Calu3 (cell line): ENCODE measurements around the gene CD320. TPM values are rescaled to one million over a fixed set of nuclear protein-coding genes. Genes with fewer than 3 reads are reported as not detected.

Experiments used
- BruUV-seq: library from RNA; stranded (reverse); fragments of 400-500 nt; replicated peaks from 2 replicates; lab custom pipeline; 2021; lab: Mats Ljungman, UMichigan
- CTCF ChIA-PET: fragments of 300-600 bp; sonication (Branson Sonifier 250); formaldehyde crosslinking; loops from one replicate; lab custom pipeline; 2022; ENCODE audit warnings: antibody characterized with exemption; lab: Charles Lee
- DNase-seq: peaks from one replicate; pipeline ENCODE4 v3.0.0; 2022
- H3K27ac Mint-ChIP-seq: one replicate; pipeline ENCODE4 v1.8.0; 2022; ENCODE audit warnings: mixed read lengths; ENCODE audit not compliant: unreplicated experiment
- H3K27me3 Mint-ChIP-seq: one replicate; pipeline ENCODE4 v1.8.0; 2022; ENCODE audit warnings: mixed read lengths; ENCODE audit not compliant: unreplicated experiment
- H3K36me3 Mint-ChIP-seq: one replicate; pipeline ENCODE4 v1.8.0; 2022; ENCODE audit warnings: mild to moderate bottlenecking, moderate library complexity, mixed read lengths; ENCODE audit not compliant: insufficient read depth, unreplicated experiment
- H3K4me1 Mint-ChIP-seq: one replicate; pipeline ENCODE4 v1.8.0; 2022; ENCODE audit warnings: mild to moderate bottlenecking, low read depth, mixed read lengths; ENCODE audit not compliant: unreplicated experiment
- H3K4me3 Mint-ChIP-seq: one replicate; pipeline ENCODE4 v1.8.0; 2022; ENCODE audit warnings: mild to moderate bottlenecking, low read depth, moderate library complexity, mixed read lengths; ENCODE audit not compliant: unreplicated experiment
- H3K9me3 Mint-ChIP-seq: one replicate; pipeline ENCODE4 v1.8.0; 2022; ENCODE audit warnings: low read depth, mixed read lengths; ENCODE audit not compliant: unreplicated experiment
- CTCF ChIP-seq: fragments of 200-600 bp; IDR thresholded peaks from one replicate; pipeline ENCODE4 v1.8.0; 2022; ENCODE audit warnings: antibody characterized with exemption; ENCODE audit not compliant: unreplicated experiment
- intact Hi-C: fragments of 100-400 bp; cut with micrococcal nuclease; formaldehyde crosslinking; loops from one replicate; pipeline ENCODE4 v1.10.0; 2022; ENCODE audit not compliant: unreplicated experiment
- total RNA-seq: library from RNA; stranded (reverse); gene quantifications from 2 replicates; pipeline ENCODE4 v1.2.3, GENCODE V29; 2022

CD320 gene
- total RNA-seq, 1 experiment from 2014 or later, result 54.0 TPM

GRCh38 chr19:8325454-8325853 lies 17.3 kb upstream of the CD320 start:
- peaks cover 26% of the 10 kb centered on the region for H3K36me3 Mint-ChIP-seq
- no peak overlapping the region for H3K4me3 Mint-ChIP-seq
- intact Hi-C loops, result no loop called here
- no peaks in the 10 kb centered on the region for H3K9me3 Mint-ChIP-seq
- TF ChIP-seq CTCF, result no peak
- H3K27ac Mint-ChIP-seq, result no peak overlapping the region
- peaks cover under 1% of the 10 kb centered on the region for H3K4me1 Mint-ChIP-seq
- BruUV-seq, result no TSS peak
- no peak for DNase-seq
- H3K27me3 Mint-ChIP-seq, result peaks cover 41% of the 10 kb centered on the region
- CTCF ChIA-PET, result no interaction called here

GRCh38 chr19:8324186-8325050 lies 16.3 kb upstream of the CD320 start:
- no peak overlapping the region for H3K4me3 Mint-ChIP-seq
- peaks cover 28% of the 10 kb centered on the region for H3K36me3 Mint-ChIP-seq
- no peak overlapping the region for H3K27ac Mint-ChIP-seq

DNA sequence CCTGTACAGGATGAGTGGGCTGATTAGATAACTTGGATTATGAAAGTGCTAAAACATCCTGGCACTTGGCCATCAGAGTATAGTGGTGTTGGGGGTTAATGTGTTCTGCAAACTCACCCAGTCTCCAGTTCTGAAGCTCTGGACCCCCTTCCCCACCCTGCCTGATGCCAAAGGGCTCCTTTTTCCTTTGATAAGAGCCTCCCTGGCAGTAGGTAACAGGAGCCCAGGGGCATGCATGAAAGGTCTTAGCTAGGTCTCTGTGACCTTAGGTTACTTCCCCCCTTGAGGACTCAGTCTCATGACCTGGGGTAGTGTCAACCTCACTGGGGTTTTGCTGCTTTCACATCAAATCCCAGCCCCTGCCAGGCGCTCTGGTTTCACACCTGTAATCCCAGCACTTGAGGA lies 15.6 kb upstream of the CD320 start:
- Mint-ChIP-seq H3K9me3 (no peaks in the 10 kb centered on the region), H3K4me1 (peaks cover 13% of the 10 kb centered on the region), H3K36me3 (peaks cover 28% of the 10 kb centered on the region), H3K4me3 (no peak overlapping the region), H3K27ac (no peak overlapping the region), H3K27me3 (peaks cover 24% of the 10 kb centered on the region)
- BruUV-seq, result no TSS peak
- no peak for TF ChIP-seq CTCF
- CTCF ChIA-PET, result no interaction called here
- intact Hi-C loops, result no loop called here
- no peak for DNase-seq

More at GRCh38 chr19:8324186-8325050, 16.3 kb upstream of the CD320 start:
- Mint-ChIP-seq H3K27me3 (peaks cover 30% of the 10 kb centered on the region), H3K4me1 (peaks cover 11% of the 10 kb centered on the region), H3K9me3 (no peaks in the 10 kb centered on the region)
- intact Hi-C loops, result no loop called here
- BruUV-seq, result no TSS peak
- no peak for DNase-seq
- CTCF ChIA-PET, result no interaction called here
- no peak for TF ChIP-seq CTCF

- no TSS peak for BruUV-seq
- no peak for DNase-seq
- Mint-ChIP-seq H3K36me3 (peaks cover 28% of the 10 kb centered on the region), H3K4me1 (peaks cover 13% of the 10 kb centered on the region), H3K27me3 (peaks cover 13% of the 10 kb centered on the region), H3K9me3 (no peaks in the 10 kb centered on the region), H3K27ac (peak overlapping the region; percentile 98), H3K4me3 (peak overlapping the region; percentile 97)
- intact Hi-C loops, result no loop called here
- no peak for TF ChIP-seq CTCF
- CTCF ChIA-PET, result no interaction called here
These were observed 14.5 kb upstream of the CD320 start for GRCh38 chr19:8322638-8322997.
